Left kidney (tissue), 8 donors: ENCODE measurements around the gene NUDT8. TPM values are rescaled to one million over a fixed set of nuclear protein-coding genes. Genes with fewer than 3 reads are reported as not detected.

Source experiments
- DNase-seq: peaks from one replicate; pipeline ENCODE4 v3.0.0-alpha.2; 2013
- long read RNA-seq, 8 donors: transcript quantifications; one replicate each; lab custom pipeline, GENCODE V29; 2026
- polyA plus RNA-seq: library from polyadenylated mRNA; unstranded; fragments of 120-200 nt; gene quantifications from one replicate; pipeline ENCODE4 v1.2.1, GENCODE V29; 2013; ENCODE audit not compliant: insufficient read length

Gene NUDT8
- polyA plus RNA-seq: 3.8 TPM
- long read RNA-seq, donor 1, transcript NUDT8-202 (4 exons, 728 nt): major isoform, 7 of 8 reads
- long read RNA-seq, donor 1, partial matches to known transcripts: 0 of 8 reads
- long read RNA-seq, donor 1, other reads (novel, unspliced or antisense): 0 of 8 reads
- long read RNA-seq, donor 2, transcript NUDT8-202 (4 exons, 728 nt): major isoform, 5 of 5 reads
- long read RNA-seq, donor 2, partial matches to known transcripts: 0 of 5 reads
- long read RNA-seq, donor 2, other reads (novel, unspliced or antisense): 0 of 5 reads
- long read RNA-seq, donor 3, partial matches to known transcripts: 0 of 4 reads
- long read RNA-seq, donor 3, other reads (novel, unspliced or antisense): 0 of 4 reads
- long read RNA-seq, donor 4: 0 reads
- long read RNA-seq, donor 5, partial matches to known transcripts: 0 of 6 reads
- long read RNA-seq, donor 5, other reads (novel, unspliced or antisense): 0 of 6 reads
- long read RNA-seq, donor 6, transcript NUDT8-202 (4 exons, 728 nt): major isoform, 7 of 7 reads
- long read RNA-seq, donor 6, partial matches to known transcripts: 0 of 7 reads
- long read RNA-seq, donor 6, other reads (novel, unspliced or antisense): 0 of 7 reads
- long read RNA-seq, donor 7, transcript NUDT8-202 (4 exons, 728 nt): major isoform, 5 of 6 reads
- long read RNA-seq, donor 7, partial matches to known transcripts: 0 of 6 reads
- long read RNA-seq, donor 7, other reads (novel, unspliced or antisense): 0 of 6 reads
- long read RNA-seq, donor 8, partial matches to known transcripts: 0 of 2 reads
- long read RNA-seq, donor 8, other reads (novel, unspliced or antisense): 0 of 2 reads

- peak; percentile 64 for DNase-seq
These were observed at the start of gene NUDT8 for GRCh38 chr11:67629386-67630227. Gene NUDT8, minus strand, starts transcription at chr11:67629937. Its CDS starts 26 bp downstream, at chr11:67629911.

- no peak for DNase-seq
These were observed 45.5 kb upstream of the NUDT8 start for GRCh38 chr11:67675058-67675747.

GRCh38 chr11:67674442-67674871 is 44.7 kb upstream of the NUDT8 start, which contains the start of gene ALDH3B2:
Gene ALDH3B2, minus strand, starts transcription at chr11:67674623. Its CDS starts 7,688 bp downstream, at chr11:67666935.
- DNase-seq: peak; percentile 46

- DNase-seq: no peak
These were observed 44.2 kb upstream of the NUDT8 start for GRCh38 chr11:67673902-67674301.

- no peak for DNase-seq
These were observed 43.6 kb upstream of the NUDT8 start for GRCh38 chr11:67673358-67673757.

- DNase-seq: no peak
These were observed 41.4 kb upstream of the NUDT8 start for GRCh38 chr11:67671211-67671520.

GRCh38 chr11:67670316-67671210 is 40.8 kb upstream of the NUDT8 start:
- DNase-seq: no peak

- DNase-seq: no peak
These were observed 38.4 kb upstream of the NUDT8 start for GRCh38 chr11:67668192-67668551.

GRCh38 chr11:67667490-67668191 is 37.9 kb upstream of the NUDT8 start:
- peak; percentile 54 for DNase-seq

GRCh38 chr11:67666676-67667489 is 37.1 kb upstream of the NUDT8 start:
- DNase-seq: no peak

GRCh38 chr11:67666303-67666645 is 36.5 kb upstream of the NUDT8 start:
- no peak for DNase-seq

- no peak for DNase-seq
These were observed 36.0 kb upstream of the NUDT8 start for GRCh38 chr11:67665541-67666302.

- no peak for DNase-seq
These were observed 35.2 kb upstream of the NUDT8 start for GRCh38 chr11:67664696-67665540.

GRCh38 chr11:67664213-67664585 is 34.5 kb upstream of the NUDT8 start:
- DNase-seq: no peak

GRCh38 chr11:67663532-67664212 is 33.9 kb upstream of the NUDT8 start:
- DNase-seq: no peak

GRCh38 chr11:67662835-67663531 is 33.2 kb upstream of the NUDT8 start:
- DNase-seq: no peak
